Urothelium cell line (cell line): ENCODE results near the gene NUBP2.

Experiments used
- DNase-seq: peaks from one replicate; pipeline ENCODE4 v3.0.0; 2011; ENCODE audit warnings: low spot score, mixed read lengths
- FAIRE-seq: peaks from 2 replicates; lab custom pipeline; 2011; peaks lifted over from hg19 to GRCh38; lab: Jason Lieb, UNC

NUBP2 gene

GRCh38 chr16:1758923-1759322, 23.8 kb upstream of the NUBP2 start:
- DNase-seq = no peak
- FAIRE-seq = no peak

- DNase-seq = no peak
- no peak for FAIRE-seq
Measured at GRCh38 chr16:1759511-1759910, 23.2 kb upstream of the NUBP2 start.

- FAIRE-seq (no peak), DNase-seq (no peak)
Measured at GRCh38 chr16:1760911-1761310, 21.8 kb upstream of the NUBP2 start.

GRCh38 chr16:1761751-1762150, 21.0 kb upstream of the NUBP2 start:
- FAIRE-seq (no peak), DNase-seq (no peak)

GRCh38 chr16:1762196-1762878, 20.4 kb upstream of the NUBP2 start:
- no peak for FAIRE-seq
- DNase-seq = no peak

GRCh38 chr16:1762879-1763520, 19.8 kb upstream of the NUBP2 start:
- DNase-seq (no peak), FAIRE-seq (no peak)

GRCh38 chr16:1763521-1764511, 18.9 kb upstream of the NUBP2 start:
- peak; percentile 32 for FAIRE-seq
- DNase-seq = no peak

- DNase-seq (no peak), FAIRE-seq (no peak)
Measured at GRCh38 chr16:1764971-1765370, 17.8 kb upstream of the NUBP2 start.

- no peak for FAIRE-seq
- no peak for DNase-seq
Measured at GRCh38 chr16:1765826-1766225, 16.9 kb upstream of the NUBP2 start.

GRCh38 chr16:1766231-1766630, 16.5 kb upstream of the NUBP2 start:
- DNase-seq (no peak), FAIRE-seq (no peak)

GRCh38 chr16:1766701-1767100, 16.1 kb upstream of the NUBP2 start:
- FAIRE-seq (no peak), DNase-seq (no peak)

GRCh38 chr16:1767116-1767994, 15.4 kb upstream of the NUBP2 start:
- FAIRE-seq = no peak
- DNase-seq = no peak

- no peak for DNase-seq
- no peak for FAIRE-seq
Measured at GRCh38 chr16:1768061-1768766, 14.5 kb upstream of the NUBP2 start.

GRCh38 chr16:1768767-1769401, 13.9 kb upstream of the NUBP2 start:
- DNase-seq = no peak
- peak; percentile 46 for FAIRE-seq

GRCh38 chr16:1769402-1770300, 13.1 kb upstream of the NUBP2 start:
- no peak for DNase-seq
- FAIRE-seq = no peak

GRCh38 chr16:1770328-1771187, 12.2 kb upstream of the NUBP2 start:
- FAIRE-seq (peak; percentile 71), DNase-seq (peak; percentile 67)

GRCh38 chr16:1771188-1771863, 11.4 kb upstream of the NUBP2 start, which contains the start of gene NME3:
NME3 (minus strand) TSS chr16:1771543; CDS start chr16:1771534, 9 bp downstream.
- peak; percentile 83 for DNase-seq

More at GRCh38 chr16:1771188-1771863, 11.4 kb upstream of the NUBP2 start, which contains the start of gene NME3:
- FAIRE-seq = peak; percentile 65
